ENCODE data around the gene PDE4B. TPM values are rescaled to one million over a fixed set of nuclear protein-coding genes. Genes with fewer than 3 reads are reported as not detected.

The PDE4B gene
- total RNA-seq, 1 donor from 2014 or later, result 10.9 TPM

DNA sequence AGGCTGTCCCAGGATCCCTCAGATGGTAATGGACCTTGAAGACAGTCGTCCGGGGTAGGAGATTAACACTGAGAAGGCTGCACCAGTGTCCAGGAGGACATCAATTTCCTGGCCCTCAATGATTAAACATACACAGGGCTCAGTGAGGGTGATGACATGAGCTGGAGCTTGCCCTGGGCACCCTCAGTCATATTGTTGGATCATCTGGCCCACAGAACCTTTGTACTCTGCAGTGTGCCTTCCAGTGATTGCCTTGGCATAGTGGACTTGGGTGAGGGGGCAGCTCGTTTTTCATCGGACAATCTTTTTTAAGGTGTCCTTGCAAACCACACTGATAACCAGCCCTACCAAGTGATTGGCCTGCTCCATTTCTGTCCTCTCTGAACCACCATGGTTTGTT is 630.1 kb downstream of the PDE4B start:
- no peak for DNase-seq
- H3K9me3 Mint-ChIP-seq, result peaks cover 27% of the 10 kb centered on the region
- peaks cover 7% of the 10 kb centered on the region for H3K4me1 Mint-ChIP-seq
- no peaks in the 10 kb centered on the region for H3K27me3 Mint-ChIP-seq
- H3K27ac Mint-ChIP-seq, result no peak overlapping the region
- intact Hi-C loops (cut with micrococcal nuclease), result no loop called here
- H3K36me3 Mint-ChIP-seq (ENCODE audit: low read depth), result peaks cover 6% of the 10 kb centered on the region
- H3K4me3 Mint-ChIP-seq, result no peak overlapping the region
